GM19438 (cell line): Measurements from ENCODE around the gene RAD51D.
"Not testable (repeated sequence)": the region's sequence is repeated elsewhere in the genome, so short reads cannot be mapped to it uniquely, and the experiment has no call there.

Experiments
- ATAC-seq: cut with Tn5 transposase; IDR thresholded peaks from one replicate; pipeline ENCODE4 v1.9.1; 2021; ENCODE audit warnings: low read depth; ENCODE audit not compliant: unreplicated experiment

RAD51D gene

DNA sequence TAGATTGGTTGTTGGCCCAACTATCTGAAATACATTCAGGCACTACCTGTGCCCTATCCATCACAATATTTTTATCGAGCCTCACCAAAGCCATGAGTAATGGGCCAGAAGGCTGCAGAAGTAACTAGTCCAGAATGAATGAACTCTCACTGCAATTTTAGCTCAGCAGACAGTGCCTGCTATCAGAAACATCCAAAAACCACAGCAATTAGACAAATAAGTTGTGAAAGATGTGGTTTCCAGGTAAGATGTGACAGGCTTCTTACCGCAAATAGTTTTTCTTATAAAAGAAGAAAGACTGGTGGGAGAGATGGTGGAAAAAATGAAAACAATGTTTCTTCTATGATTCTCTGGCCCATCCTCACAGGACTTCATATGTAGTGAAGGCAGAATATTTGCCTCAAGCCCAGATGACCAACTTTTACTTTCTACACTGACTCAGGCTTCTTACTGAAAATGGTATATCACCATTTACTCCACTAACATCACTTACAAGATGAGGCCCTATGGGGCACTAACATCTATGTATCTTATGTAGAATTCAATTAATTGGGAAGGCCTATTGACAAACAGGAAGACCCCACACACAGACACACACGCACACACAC, 46.4 kb downstream of the RAD51D start:
- no peak for ATAC-seq

GRCh38 chr17:35069311-35069710, 50.3 kb downstream of the RAD51D start:
- ATAC-seq: no peak

GRCh38 chr17:35068249-35068648, 51.4 kb downstream of the RAD51D start:
- no peak for ATAC-seq

- no peak for ATAC-seq
These were observed 53.8 kb downstream of the RAD51D start for GRCh38 chr17:35065880-35066279.

GRCh38 chr17:35064516-35065215, 55.0 kb downstream of the RAD51D start:
- no peak for ATAC-seq

DNA sequence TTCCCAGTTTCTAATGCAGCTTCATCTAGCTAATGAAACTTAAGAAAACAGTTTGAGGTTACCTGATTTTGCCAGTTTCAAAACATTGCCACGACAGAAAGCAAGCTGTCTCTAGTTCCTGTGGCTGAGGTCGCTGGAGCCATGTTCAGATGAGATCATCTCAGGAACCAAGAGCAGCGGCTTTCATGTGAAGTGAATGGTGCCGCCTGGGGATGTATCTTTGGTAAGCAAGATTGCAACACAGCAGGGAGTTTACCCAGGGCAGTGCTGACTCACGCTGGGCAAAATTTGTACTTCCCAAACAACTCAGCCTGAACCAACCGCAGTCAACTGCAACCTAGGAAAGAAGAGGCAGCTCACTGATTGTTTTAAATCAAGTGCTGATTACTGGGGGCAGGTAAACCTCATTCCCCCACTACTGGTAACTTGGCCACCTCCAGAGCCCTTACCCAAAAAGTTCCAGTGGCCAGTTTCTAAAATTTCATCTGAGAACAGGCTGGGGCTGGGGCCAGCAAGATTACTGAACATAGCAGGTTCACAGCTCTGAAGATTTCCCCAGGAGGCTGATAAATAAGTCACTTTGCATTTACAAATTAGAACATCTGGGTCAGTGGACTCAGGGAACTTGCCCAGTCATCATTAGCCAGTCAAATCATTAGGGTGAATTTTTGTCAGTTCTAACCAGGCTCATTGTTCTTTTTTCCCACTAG, 56.0 kb downstream of the RAD51D start, which contains the start of gene RFFL:
TSS of gene RFFL (minus strand) at position 194 of the 710 bp plus-strand sequence. CDS start 37,154 bp downstream, outside the sequence.
- ATAC-seq: peak; percentile 94

DNA sequence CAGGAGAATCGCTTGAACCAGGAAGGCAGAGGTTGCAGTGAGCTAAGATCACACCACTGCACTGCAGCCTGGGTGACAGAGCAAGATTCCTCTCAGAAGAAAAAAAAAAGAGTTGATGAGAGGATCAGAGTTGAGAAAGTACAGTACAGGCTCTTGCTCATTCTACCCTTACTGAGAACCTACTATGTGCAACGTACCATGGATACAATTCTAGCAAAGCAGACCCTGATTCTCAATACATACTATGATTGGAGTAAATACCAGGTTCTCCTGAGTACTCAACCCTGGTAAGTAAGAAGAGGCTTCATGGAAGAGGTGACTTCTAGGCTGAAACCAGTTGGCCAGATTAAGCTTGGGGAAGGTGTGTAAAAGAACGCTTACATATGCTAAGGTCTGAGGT, 57.4 kb downstream of the RAD51D start:
- ATAC-seq: no peak

- ATAC-seq: no peak
These were observed 62.2 kb downstream of the RAD51D start for GRCh38 chr17:35057332-35057915.

DNA sequence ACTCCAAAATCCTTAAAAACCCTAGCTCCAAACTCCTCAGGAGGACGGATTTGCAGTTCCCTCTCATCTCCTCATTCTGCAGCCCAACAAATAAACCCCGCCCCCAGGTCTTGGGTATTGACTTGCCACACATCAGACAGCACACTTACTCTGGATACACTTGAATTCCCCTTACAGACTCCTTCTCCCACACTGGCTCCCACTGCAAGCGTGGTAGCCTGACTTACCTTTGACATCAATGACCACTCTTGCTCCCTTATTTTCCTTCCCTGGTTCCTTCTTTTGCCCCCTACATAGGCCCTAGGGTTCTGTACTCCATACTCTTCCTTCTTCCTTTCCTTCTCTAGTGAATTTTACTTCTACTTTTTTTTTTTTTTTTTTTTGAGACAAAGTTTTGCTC, 63.6 kb downstream of the RAD51D start:
- ATAC-seq: no peak

DNA sequence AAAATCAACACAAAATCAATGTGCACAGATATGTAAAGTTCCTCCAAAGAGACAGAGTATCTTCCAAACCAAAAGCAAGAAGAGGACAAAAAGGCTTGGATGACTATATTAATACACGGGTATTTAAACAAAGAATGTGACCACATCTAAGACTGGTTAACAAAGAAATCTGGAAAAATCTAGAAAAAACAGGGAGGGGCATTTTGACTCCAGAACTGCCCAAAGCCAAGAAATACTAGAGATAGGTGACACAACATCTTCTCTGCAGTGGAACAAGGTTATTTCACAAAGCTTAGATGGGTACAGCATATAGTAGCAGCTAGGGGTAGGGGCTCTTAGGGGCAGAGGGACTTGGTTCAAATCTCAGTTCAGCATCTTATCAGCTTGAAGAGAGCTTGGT, 66.5 kb downstream of the RAD51D start:
- ATAC-seq: no peak

- ATAC-seq: no peak
These were observed 66.9 kb downstream of the RAD51D start for GRCh38 chr17:35052780-35053179.

- no peak for ATAC-seq
These were observed 67.4 kb downstream of the RAD51D start for GRCh38 chr17:35052241-35052610.

- ATAC-seq: no peak
These were observed 68.0 kb downstream of the RAD51D start for GRCh38 chr17:35051579-35052240.

GRCh38 chr17:35051183-35051578, 68.5 kb downstream of the RAD51D start:
- ATAC-seq: peak; percentile 47

- no peak for ATAC-seq
These were observed 69.5 kb downstream of the RAD51D start for GRCh38 chr17:35050170-35050569.

GRCh38 chr17:35048685-35049379, 70.8 kb downstream of the RAD51D start:
- no peak for ATAC-seq

GRCh38 chr17:35046740-35047283, 72.8 kb downstream of the RAD51D start:
- ATAC-seq: peak; percentile 56

DNA sequence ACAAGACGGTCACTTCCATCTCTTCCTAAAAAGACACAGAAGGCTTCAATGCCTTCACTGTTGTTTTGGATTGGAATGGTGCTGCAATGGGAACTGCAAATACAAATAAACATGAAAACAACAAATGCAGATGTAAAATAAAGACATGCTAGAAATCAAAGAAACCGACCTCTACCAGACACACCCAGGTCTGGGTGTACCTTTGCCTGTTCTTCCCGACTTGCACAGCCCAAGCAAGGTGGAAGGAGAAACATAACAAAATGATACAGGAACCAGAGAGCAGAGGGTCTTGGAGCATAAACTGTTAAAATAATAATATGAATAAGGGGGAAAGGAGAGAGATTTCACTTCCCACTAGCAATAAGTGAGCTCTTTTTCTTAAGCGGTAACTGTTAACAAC, 73.4 kb downstream of the RAD51D start:
- ATAC-seq: no peak

GRCh38 chr17:35045458-35045979, 74.1 kb downstream of the RAD51D start:
- not testable (repeated sequence) for ATAC-seq

GRCh38 chr17:35044181-35044580, 75.5 kb downstream of the RAD51D start:
- no peak for ATAC-seq
